ENCODE data around the gene NME1. TPM values are rescaled to one million over a fixed set of nuclear protein-coding genes. Genes with fewer than 3 reads are reported as not detected.
"Not testable (repeated sequence)": the region's sequence is repeated elsewhere in the genome, so short reads cannot be mapped to it uniquely, and the experiment has no call there.

The NME1 gene
- total RNA-seq: 10 to 100 TPM; 21.7 to 35.6 TPM

GRCh38 chr17:51153210-51154072 lies at the start of gene NME1:
Gene NME1 (plus strand): TSS chr17:51153559. CDS start chr17:51155655, 2,096 bp downstream.
- DNase-seq (ENCODE audit: low spot score) (peak; percentile 94), ATAC-seq (ENCODE audit: insufficient number of reproducible peaks, low FRiP score, low read depth) (peak; percentile 94)
- Histone ChIP-seq H3K27me3 (replicated peaks; ENCODE audit: insufficient read depth) (no peaks in the 10 kb centered on the region), H3K27ac (peak within 1 kb of the TSS; percentile 88 to 91), H3K4me1 (ENCODE audit: control insufficient read depth in 1 of 2, low read depth in 2 of 2) (peaks cover 0 to 22% of the 10 kb centered on the region in 2 donors), H3K4me3 (peak within 1 kb of the TSS; percentile 77), H3K36me3 (no peaks in the 10 kb centered on the region), H3K9me3 (no peaks in the 10 kb centered on the region)
- TF ChIP-seq CTCF (IDR thresholded peaks at IDR 0.05): peak; percentile 60

- no peak for TF ChIP-seq CTCF (IDR thresholded peaks at IDR 0.05)
- no peaks in the 10 kb centered on the region for H3K9me3 ChIP-seq
- no peaks in the 10 kb centered on the region for H3K36me3 ChIP-seq
- no peaks in the 10 kb centered on the region for H3K27me3 ChIP-seq (replicated peaks; ENCODE audit: insufficient read depth)
- no peak overlapping the region for H3K27ac ChIP-seq
- DNase-seq (ENCODE audit: low spot score): no peak
- H3K4me1 ChIP-seq (ENCODE audit: control insufficient read depth in 1 of 2, low read depth in 2 of 2): peaks cover 22 to 37% of the 10 kb centered on the region in 2 donors
- H3K4me3 ChIP-seq: no peak overlapping the region
- ATAC-seq (ENCODE audit: insufficient number of reproducible peaks, low FRiP score, low read depth): no peak
Measured at GRCh38 chr17:51107778-51108177, 45.6 kb upstream of the NME1 start.

GRCh38 chr17:51112303-51113222 lies 40.8 kb upstream of the NME1 start:
- not testable (repeated sequence) for H3K4me3 ChIP-seq; H3K36me3 ChIP-seq; H3K9me3 ChIP-seq; ATAC-seq (ENCODE audit: insufficient number of reproducible peaks, low FRiP score, low read depth); DNase-seq (ENCODE audit: low spot score); H3K27me3 ChIP-seq (replicated peaks; ENCODE audit: insufficient read depth); H3K27ac ChIP-seq
- H3K4me1 ChIP-seq (ENCODE audit: control insufficient read depth in 1 of 2, low read depth in 2 of 2): peaks cover 11 to 30% of the 10 kb centered on the region in 2 donors

DNA sequence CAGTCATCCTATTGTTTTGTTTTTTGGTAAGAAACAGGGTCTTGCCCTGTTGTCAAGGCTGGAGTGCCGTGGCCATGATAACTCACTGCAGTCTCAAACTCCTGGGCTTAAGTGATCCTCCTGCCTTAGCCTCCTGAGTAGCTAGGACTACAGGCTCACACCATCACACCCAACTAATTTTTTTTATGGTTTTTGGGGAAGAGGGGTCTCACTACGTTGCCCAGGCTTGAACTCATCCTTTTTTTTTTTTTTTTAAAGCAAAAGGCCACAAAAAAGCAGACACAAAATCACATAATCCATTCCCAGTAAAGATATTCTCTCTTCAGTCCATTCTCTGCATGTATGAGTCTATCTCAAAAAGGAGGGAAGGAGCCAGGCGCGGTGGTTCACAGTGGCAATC lies 38.2 kb upstream of the NME1 start:
- Histone ChIP-seq H3K4me1 (ENCODE audit: control insufficient read depth in 1 of 2, low read depth in 2 of 2) (peaks cover 28 to 48% of the 10 kb centered on the region in 2 donors), H3K4me3 (no peak overlapping the region), H3K9me3 (no peaks in the 10 kb centered on the region), H3K36me3 (no peaks in the 10 kb centered on the region), H3K27ac (no peak overlapping the region), H3K27me3 (replicated peaks; ENCODE audit: insufficient read depth) (no peaks in the 10 kb centered on the region)
- no peak for ATAC-seq (ENCODE audit: insufficient number of reproducible peaks, low FRiP score, low read depth)
- no peak for DNase-seq (ENCODE audit: low spot score)
- TF ChIP-seq CTCF (IDR thresholded peaks at IDR 0.05): no peak

- DNase-seq (ENCODE audit: low spot score): no peak
- Histone ChIP-seq H3K27ac (peak overlapping the region; percentile 28 to 95), H3K4me1 (ENCODE audit: control insufficient read depth in 1 of 2, low read depth in 2 of 2) (peaks cover 19 to 30% of the 10 kb centered on the region in 2 donors), H3K4me3 (peak overlapping the region; percentile 79), H3K36me3 (no peaks in the 10 kb centered on the region), H3K9me3 (no peaks in the 10 kb centered on the region), H3K27me3 (replicated peaks; ENCODE audit: insufficient read depth) (no peaks in the 10 kb centered on the region)
- no peak for ATAC-seq (ENCODE audit: insufficient number of reproducible peaks, low FRiP score, low read depth)
- no peak for TF ChIP-seq CTCF (IDR thresholded peaks at IDR 0.05)
Measured at GRCh38 chr17:51118330-51119195, 34.8 kb upstream of the NME1 start.
